ENCODE measurements around the gene CXCL17. TPM values are rescaled to one million over a fixed set of nuclear protein-coding genes. Genes with fewer than 3 reads are reported as not detected.

The CXCL17 gene
- total RNA-seq, 1 donor from 2014 or later: 159 TPM

DNA sequence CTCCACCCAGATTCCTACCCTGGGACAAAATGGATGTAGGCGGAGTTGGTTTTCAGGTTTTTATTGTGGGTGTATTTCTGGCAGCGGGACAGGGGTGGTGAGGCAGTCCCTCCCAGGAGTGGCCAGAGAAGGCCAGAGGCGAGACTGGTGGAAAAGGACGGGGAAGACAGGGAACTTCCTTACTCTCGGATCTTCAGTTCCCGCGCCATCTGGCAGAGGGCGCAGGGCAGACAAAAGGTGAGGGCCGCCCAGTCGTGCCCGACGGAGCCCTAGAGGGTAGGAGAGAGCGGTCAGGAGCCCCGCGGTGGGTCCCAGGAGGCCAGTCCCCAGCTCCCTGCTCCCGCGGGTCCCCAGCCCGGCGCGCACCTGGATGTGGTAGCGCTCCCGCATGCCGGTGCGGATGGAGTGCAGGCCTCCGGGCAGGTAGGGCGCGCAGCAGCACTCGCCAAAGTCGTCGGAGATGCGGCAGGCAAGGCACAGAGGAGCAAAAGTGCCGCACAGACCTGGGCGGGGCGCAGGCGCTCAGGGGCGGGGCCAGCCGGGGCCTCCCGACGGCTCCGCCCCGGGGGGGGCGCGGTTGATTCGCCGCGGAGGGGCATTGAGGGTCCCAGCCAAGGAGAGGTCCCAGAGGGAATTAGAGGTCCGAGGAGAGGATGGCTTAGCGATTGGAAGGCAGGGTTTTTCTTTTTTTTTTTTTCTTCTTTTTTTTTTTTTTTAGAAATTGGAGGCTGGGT, 55.6 kb downstream of the CXCL17 start:
- TF ChIP-seq, protein P1, sequence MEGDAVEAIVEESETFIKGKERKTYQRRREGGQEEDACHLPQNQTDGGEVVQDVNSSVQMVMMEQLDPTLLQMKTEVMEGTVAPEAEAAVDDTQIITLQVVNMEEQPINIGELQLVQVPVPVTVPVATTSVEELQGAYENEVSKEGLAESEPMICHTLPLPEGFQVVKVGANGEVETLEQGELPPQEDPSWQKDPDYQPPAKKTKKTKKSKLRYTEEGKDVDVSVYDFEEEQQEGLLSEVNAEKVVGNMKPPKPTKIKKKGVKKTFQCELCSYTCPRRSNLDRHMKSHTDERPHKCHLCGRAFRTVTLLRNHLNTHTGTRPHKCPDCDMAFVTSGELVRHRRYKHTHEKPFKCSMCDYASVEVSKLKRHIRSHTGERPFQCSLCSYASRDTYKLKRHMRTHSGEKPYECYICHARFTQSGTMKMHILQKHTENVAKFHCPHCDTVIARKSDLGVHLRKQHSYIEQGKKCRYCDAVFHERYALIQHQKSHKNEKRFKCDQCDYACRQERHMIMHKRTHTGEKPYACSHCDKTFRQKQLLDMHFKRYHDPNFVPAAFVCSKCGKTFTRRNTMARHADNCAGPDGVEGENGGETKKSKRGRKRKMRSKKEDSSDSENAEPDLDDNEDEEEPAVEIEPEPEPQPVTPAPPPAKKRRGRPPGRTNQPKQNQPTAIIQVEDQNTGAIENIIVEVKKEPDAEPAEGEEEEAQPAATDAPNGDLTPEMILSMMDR (IDR thresholded peaks at IDR 0.05): peak; percentile 55
- peaks cover 9% of the 10 kb centered on the region for H3K4me1 ChIP-seq
- H3K9me3 ChIP-seq: no peaks in the 10 kb centered on the region
- intact Hi-C loops (cut with DNase I): no loop called here
- peak overlapping the region; percentile 51 for H3K4me3 ChIP-seq
- ATAC-seq (peak; percentile 81 to 87), DNase-seq (peak; percentile 77)
- peaks cover 27% of the 10 kb centered on the region for H3K27me3 ChIP-seq (ENCODE audit: low read depth)
- no peaks in the 10 kb centered on the region for H3K36me3 ChIP-seq
- no peak overlapping the region for H3K27ac ChIP-seq

DNA sequence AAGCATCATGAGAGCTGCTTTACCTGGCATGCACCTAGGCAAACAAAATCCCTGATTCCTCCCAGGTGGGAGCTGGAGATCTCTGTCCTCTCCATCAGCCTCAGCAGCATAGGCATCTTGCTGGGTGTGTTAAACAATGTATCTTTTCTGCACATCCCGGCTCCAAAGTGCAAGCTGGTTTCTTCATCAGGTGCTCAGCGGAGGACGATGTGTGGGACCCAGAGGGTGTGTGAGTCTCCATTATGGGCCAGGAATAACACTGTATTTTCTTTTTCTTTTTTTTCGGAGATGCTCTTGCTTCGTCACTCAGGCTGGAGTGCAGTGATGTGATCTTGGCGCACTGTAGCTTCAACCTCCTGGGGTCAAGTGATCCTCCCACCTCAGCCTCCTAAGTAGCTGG, 62.6 kb downstream of the CXCL17 start:
- Histone ChIP-seq H3K36me3 (peaks cover 11% of the 10 kb centered on the region), H3K9me3 (no peaks in the 10 kb centered on the region), H3K4me3 (no peak overlapping the region), H3K27me3 (ENCODE audit: low read depth) (peaks cover 14% of the 10 kb centered on the region), H3K4me1 (no peaks in the 10 kb centered on the region), H3K27ac (no peak overlapping the region)
- ATAC-seq (no peak), DNase-seq (no peak)
- intact Hi-C loops (cut with DNase I): no loop called here
- TF ChIP-seq, protein P1 (IDR thresholded peaks at IDR 0.05): no peak

Other genes starting within 250 kb of the CXCL17 start
- gene DEDD2, start 225.3 kb downstream of the CXCL17 start, total RNA-seq: 35.6 TPM
- gene ZNF526, start 222.6 kb downstream of the CXCL17 start, total RNA-seq: 11.7 TPM
- gene GSK3A, start 200.3 kb downstream of the CXCL17 start, total RNA-seq: 39.8 TPM
- gene ERF, start 187.8 kb downstream of the CXCL17 start, total RNA-seq: 35.8 TPM
- gene CIC, start 173.7 kb downstream of the CXCL17 start, total RNA-seq: 67.9 TPM
- 0.71 TPM for gene PRR19, start 140.8 kb downstream of the CXCL17 start, total RNA-seq
- gene PAFAH1B3, start 140.3 kb downstream of the CXCL17 start, total RNA-seq: 13.4 TPM
- gene TMEM145, start 129.6 kb downstream of the CXCL17 start, total RNA-seq: not detected
- gene MEGF8, start 117.3 kb downstream of the CXCL17 start, total RNA-seq: 16.4 TPM
- not detected for gene CNFN, start 52.6 kb downstream of the CXCL17 start, total RNA-seq
- 3.2 TPM for gene LIPE, start 15.6 kb downstream of the CXCL17 start, total RNA-seq
- gene CEACAM1, start 85.5 kb upstream of the CXCL17 start, total RNA-seq: 13.8 TPM
- 0.53 TPM for gene CEACAM8, start 152.0 kb upstream of the CXCL17 start, total RNA-seq